H1 (cell line): ENCODE measurements around the gene ADPRM. TPM values are rescaled to one million over a fixed set of nuclear protein-coding genes. Genes with fewer than 3 reads are reported as not detected.

Experiments used
- CTCF ChIA-PET: fragments of 300-600 bp; sonication (Branson Sonifier 250); formaldehyde crosslinking; loops from one replicate; lab custom pipeline; 2021; ENCODE audit not compliant: partially characterized antibody; lab: Charles Lee
- POLR2A ChIA-PET: fragments of 300-600 bp; sonication (Branson Sonifier 250); formaldehyde crosslinking; loops from one replicate; lab custom pipeline; 2021; ENCODE audit warnings: inconsistent platforms; ENCODE audit not compliant: partially characterized antibody; lab: Charles Lee
- DNase-seq, 2 experiments: peaks; one replicate each; pipeline versions ENCODE4 v3.0.0 to v3.0.0-alpha.2; 2010 to 2022; ENCODE audit warnings: low spot score in 2 of 2, low read depth in 1 of 2, mixed read lengths in 1 of 2
- FAIRE-seq: peaks from 2 replicates; lab custom pipeline; 2011; peaks lifted over from hg19 to GRCh38; lab: Jason Lieb, UNC
- H2AFZ ChIP-seq: 2 replicates; pipeline ENCODE4 v1.8.1; 2012; ENCODE audit warnings: low read length, inconsistent platforms
- H2AK5ac ChIP-seq: 2 replicates; pipeline ENCODE4 v1.6.1; 2013; ENCODE audit warnings: low read depth, low read length
- H2BK120ac ChIP-seq: replicated peaks from 2 replicates; pipeline ENCODE3; 2013; ENCODE audit warnings: low read depth, low read length, inconsistent platforms
- H2BK12ac ChIP-seq: 2 replicates; pipeline ENCODE4 v1.6.1; 2013; ENCODE audit warnings: low read depth, low read length
- H2BK15ac ChIP-seq: 2 replicates; pipeline ENCODE4 v1.6.1; 2013; ENCODE audit warnings: low read length
- H2BK20ac ChIP-seq: 2 replicates; pipeline ENCODE4 v1.6.1; 2013; ENCODE audit warnings: low read length
- H2BK5ac ChIP-seq: 2 replicates; pipeline ENCODE4 v1.6.1; 2013; ENCODE audit warnings: low read depth, low read length
- H3K14ac ChIP-seq: 2 replicates; pipeline ENCODE4 v1.6.1; 2013; ENCODE audit warnings: inconsistent platforms; ENCODE audit not compliant: insufficient read length
- H3K18ac ChIP-seq: 2 replicates; pipeline ENCODE4 v1.6.1; 2013; ENCODE audit warnings: low read length; ENCODE audit errors: extremely low read depth
- H3K23ac ChIP-seq: 2 replicates; pipeline ENCODE4 v1.6.1; 2013; ENCODE audit warnings: inconsistent platforms; ENCODE audit not compliant: insufficient read length
- H3K23me2 ChIP-seq: 2 replicates; pipeline ENCODE4 v1.6.1; 2013; ENCODE audit warnings: low read depth, low read length
- H3K27ac ChIP-seq: 2 replicates; pipeline ENCODE4 v1.6.1; 2011; ENCODE audit warnings: low read depth, low read length, inconsistent platforms
- H3K27me3 ChIP-seq, 4 experiments: replicated peaks in 1 of 4; 1 replicate in 1 of 4; 2 replicates in 3 of 4; pipeline versions ENCODE4 v1.6.1 to v1.8.1; 2011 to 2013; ENCODE audit warnings: low read length in 3 of 4, mild to moderate bottlenecking in 3 of 4, inconsistent platforms in 2 of 4, mixed read lengths in 2 of 4, moderate library complexity in 1 of 4; ENCODE audit not compliant: control insufficient read depth in 3 of 4, insufficient read depth in 3 of 4; ENCODE audit errors: extremely low read depth in 1 of 4
- H3K36me3 ChIP-seq, 4 experiments: 2 replicates each; pipeline versions ENCODE4 v1.6.1 to v1.8.1; 2011 to 2013; ENCODE audit warnings: mild to moderate bottlenecking in 4 of 4, low read length in 3 of 4, moderate library complexity in 2 of 4, control low read depth in 1 of 4, inconsistent platforms in 1 of 4; ENCODE audit not compliant: insufficient read depth in 4 of 4, control insufficient read depth in 2 of 4
- H3K4ac ChIP-seq: replicated peaks from 2 replicates; pipeline ENCODE3; 2013; ENCODE audit warnings: low read length, low read depth, mixed read lengths, inconsistent platforms; ENCODE audit not compliant: insufficient read length
- H3K4me1 ChIP-seq, 4 experiments: replicated peaks in 1 of 4; 1 replicate in 1 of 4; 2 replicates in 3 of 4; pipeline versions ENCODE4 v1.6.1 to v1.8.1; 2011 to 2013; ENCODE audit warnings: low read length in 3 of 4, inconsistent platforms in 2 of 4, mixed read lengths in 1 of 4; ENCODE audit not compliant: insufficient read depth in 4 of 4, control insufficient read depth in 3 of 4
- H3K4me2 ChIP-seq, 2 experiments: 2 replicates each; pipeline versions ENCODE4 v1.6.1 to v1.8.1; 2011 to 2013; ENCODE audit warnings: low read depth in 2 of 2, low read length in 2 of 2, control low read depth in 1 of 2, inconsistent platforms in 1 of 2, mild to moderate bottlenecking in 1 of 2; ENCODE audit not compliant: insufficient read depth in 1 of 2
- H3K4me3 ChIP-seq, 4 experiments: fragments of 200-600, 300-600 bp in 1 of 4; sonication (generic), shearing (Covaris generic), sonication (Bioruptor Twin) in 1 of 4; 2 replicates each; pipeline versions ENCODE4 v1.5.1 to v1.8.1; 2011 to 2016; ENCODE audit warnings: low read length in 4 of 4, low read depth in 3 of 4, control low read depth in 2 of 4, inconsistent platforms in 2 of 4, mild to moderate bottlenecking in 2 of 4, mixed read lengths in 1 of 4, moderate library complexity in 1 of 4; ENCODE audit not compliant: insufficient read depth in 2 of 4; ENCODE audit errors: extremely low read depth in 1 of 4
- H3K56ac ChIP-seq: replicated peaks from 2 replicates; pipeline ENCODE3; 2013; ENCODE audit warnings: low read depth, mild to moderate bottlenecking, mixed read lengths, low read length, inconsistent platforms; ENCODE audit not compliant: insufficient read length
- H3K79me1 ChIP-seq: 2 replicates; pipeline ENCODE4 v1.6.1; 2013; ENCODE audit warnings: low read depth, low read length, control low read depth
- H3K79me2 ChIP-seq, 2 experiments: 2 replicates each; pipeline versions ENCODE4 v1.6.1 to v1.8.1; 2012 to 2013; ENCODE audit warnings: low read length in 2 of 2, mild to moderate bottlenecking in 2 of 2, inconsistent platforms in 1 of 2; ENCODE audit not compliant: insufficient read depth in 2 of 2, control insufficient read depth in 1 of 2
- H3K9ac ChIP-seq, 4 experiments: replicated peaks in 1 of 4; 1 replicate in 1 of 4; 2 replicates in 3 of 4; pipeline versions ENCODE4 v1.6.1 to v1.8.1; 2011 to 2013; ENCODE audit warnings: low read depth in 3 of 4, low read length in 3 of 4, control low read depth in 2 of 4, mild to moderate bottlenecking in 2 of 4, moderate library complexity in 2 of 4, inconsistent platforms in 1 of 4; ENCODE audit errors: extremely low read depth in 1 of 4
- H3K9me3 ChIP-seq, 2 experiments: 2 replicates each; pipeline versions ENCODE4 v1.6.1 to v1.8.1; 2012 to 2013; ENCODE audit warnings: mild to moderate bottlenecking in 2 of 2, moderate library complexity in 2 of 2, control low read depth in 1 of 2, inconsistent platforms in 1 of 2, low read depth in 1 of 2, low read length in 1 of 2, mixed read lengths in 1 of 2; ENCODE audit not compliant: insufficient read depth in 2 of 2
- H4K20me1 ChIP-seq, 2 experiments: replicated peaks in 1 of 2; 2 replicates each; pipeline versions ENCODE3 to v1.8.1; 2011 to 2013; ENCODE audit warnings: inconsistent platforms in 2 of 2, low read length in 2 of 2, mild to moderate bottlenecking in 1 of 2; ENCODE audit not compliant: insufficient read depth in 2 of 2, control insufficient read depth in 1 of 2
- H4K5ac ChIP-seq: 2 replicates; pipeline ENCODE4 v1.6.1; 2013; ENCODE audit warnings: low read length, low read depth, mixed read lengths, inconsistent platforms; ENCODE audit not compliant: insufficient read length
- H4K8ac ChIP-seq: 2 replicates; pipeline ENCODE4 v1.8.0; 2013; ENCODE audit warnings: mild to moderate bottlenecking, moderate library complexity, low read length, inconsistent platforms; ENCODE audit not compliant: insufficient read depth; ENCODE audit errors: extremely low read depth
- H4K91ac ChIP-seq: replicated peaks from 2 replicates; pipeline ENCODE3; 2013; ENCODE audit warnings: low read length, mixed read lengths, inconsistent platforms; ENCODE audit not compliant: insufficient read length
- BCL11A ChIP-seq, 2 experiments: IDR thresholded peaks; one replicate each; pipeline ENCODE4 v1.6.1; 2011; ENCODE audit warnings: low read depth in 2 of 2, low read length in 2 of 2, mild to moderate bottlenecking in 2 of 2
- CBX5 ChIP-seq: fragments of 300-800, 300-1000 bp; sonication (generic); IDR thresholded peaks from 2 replicates; pipeline ENCODE4 v1.7.1; 2016; ENCODE audit warnings: antibody characterized with exemption, low read length, low read depth
- CHD1 ChIP-seq: IDR thresholded peaks from 2 replicates; pipeline ENCODE4 v1.6.1; 2012; ENCODE audit warnings: low read depth, low read length, improper control_type of control experiment
- CHD2 ChIP-seq: IDR thresholded peaks from 2 replicates; pipeline ENCODE4 v1.6.1; 2012; ENCODE audit warnings: low read length, improper control_type of control experiment
- CTBP2 ChIP-seq: IDR thresholded peaks from 2 replicates; pipeline ENCODE4 v1.7.0; 2011; ENCODE audit warnings: borderline replicate concordance, mild to moderate bottlenecking, moderate library complexity, mixed read lengths, low read length; ENCODE audit not compliant: insufficient read depth, insufficient read length
- EP300 ChIP-seq, 2 experiments: IDR thresholded peaks; 1 replicate in 1 of 2; 2 replicates in 1 of 2; pipeline ENCODE4 v1.6.1; 2011 to 2012; ENCODE audit warnings: low read depth in 2 of 2, low read length in 2 of 2, mild to moderate bottlenecking in 2 of 2, borderline replicate concordance in 1 of 2, inconsistent platforms in 1 of 2, moderate library complexity in 1 of 2
- KDM5A ChIP-seq: fragments of 200-600 bp; IDR thresholded peaks from 2 replicates; pipeline ENCODE4 v1.7.1; 2012; ENCODE audit warnings: mild to moderate bottlenecking, low read length, inconsistent platforms, mixed read lengths
- MAX ChIP-seq: IDR thresholded peaks from 2 replicates; pipeline ENCODE4 v1.6.1; 2012; ENCODE audit warnings: inconsistent platforms
- RBBP5 ChIP-seq: IDR thresholded peaks from 2 replicates; pipeline ENCODE4 v1.7.1; 2012; ENCODE audit warnings: low read depth, mild to moderate bottlenecking, inconsistent platforms, low read length, moderate library complexity, borderline replicate concordance
- RXRA ChIP-seq: IDR thresholded peaks from 2 replicates; pipeline ENCODE4 v1.6.1; 2011; ENCODE audit warnings: low read depth, mild to moderate bottlenecking, low read length, moderate library complexity; ENCODE audit not compliant: insufficient read depth
- SUZ12 ChIP-seq: fragments of 200-600 bp; sonication (generic); IDR thresholded peaks from 2 replicates; pipeline ENCODE4 v1.6.1; 2012; ENCODE audit warnings: mild to moderate bottlenecking, inconsistent platforms, low read length, moderate library complexity, mixed read lengths
- TAF7 ChIP-seq: optimal IDR thresholded peaks from 2 replicates; pipeline ENCODE3; 2011; ENCODE audit warnings: low read depth, mild to moderate bottlenecking, inconsistent platforms, low read length, moderate library complexity, borderline replicate concordance
- ZNF274 ChIP-seq: IDR thresholded peaks from 2 replicates; pipeline ENCODE4 v1.7.0; 2012; ENCODE audit warnings: low read length, borderline replicate concordance; ENCODE audit errors: extremely low read depth
- WGBS, 2 experiments: shearing (Covaris generic) in 1 of 2; methylation state at CpG; one replicate each; pipeline versions ENCODE4 v1.1.6 to v1.1.7; 2013 to 2015; ENCODE audit warnings: low lambda C conversion rate in 2 of 2, mixed read lengths in 2 of 2, inconsistent platforms in 1 of 2, low coverage in 1 of 2, missing lambda C conversion rate in 1 of 2; ENCODE audit not compliant: insufficient replicate concordance in 2 of 2, insufficient coverage in 1 of 2, insufficient read length in 1 of 2; ENCODE audit errors: extremely low coverage in 1 of 2, missing lambda C conversion rate in 1 of 2; 5-methylcytosine and 5-hydroxymethylcytosine counted together
- polyA plus RNA-seq, 7 experiments: library from polyadenylated mRNA; depleted of rRNA in 3 of 7; stranded (reverse) in 5 of 7; unstranded in 2 of 7; fragments of >200 nt in 5 of 7; fragments of 200-250 nt in 2 of 7; gene quantifications; 1 replicate in 5 of 7; 2 replicates in 1 of 7; 4 replicates in 1 of 7; pipeline versions ENCODE4 v1.2.1 to v1.2.3, GENCODE V29; 2011 to 2013; ENCODE audit warnings: missing spikeins in 2 of 7, mixed read lengths in 2 of 7
- total RNA-seq: library from RNA; stranded (reverse); fragmentation: NEBNext Ultra II Directional; extraction: Animal tissue kit (Norgen Biotek cat#: 25700); gene quantifications from 2 replicates; pipeline ENCODE4 v1.2.1, GENCODE V29; 2021

The ADPRM gene
- total and polyA plus RNA-seq, 2 of the 8 experiments (the other 6 are each of a cell fraction or from before 2014, with no cell fraction given), result 6.7 to 7.9 TPM

- peaks cover 0 to 10% (median 3%) of the 10 kb centered on the region in 4 experiments; a peak in 6 of 7 replicates for H3K4me1 ChIP-seq
- peaks cover 2% of the 10 kb centered on the region; the same call in 1 of the 2 replicates for H3K23me2 ChIP-seq
- no peaks in the 10 kb centered on the region for H3K36me3 ChIP-seq
- peak overlapping the region in 1 of 2 experiments; percentile 53; a peak in 1 of 4 replicates for H3K4me2 ChIP-seq
- WGBS, 2 experiments, result 90% methylated on average over 8 of the region's 10 CpGs; no CpG with 5 or more reads in 1 of the 2 experiments
- no peaks in the 10 kb centered on the region for H3K79me2 ChIP-seq
- no peak overlapping the region for H2BK120ac ChIP-seq
- peaks cover 0 to 2% of the 10 kb centered on the region in 2 experiments; a peak in 1 of 4 replicates for H3K9me3 ChIP-seq
- no peak overlapping the region for H3K56ac ChIP-seq
- H4K5ac ChIP-seq, result no peak overlapping the region
- FAIRE-seq (no peak), DNase-seq (no peak)
- no peaks in the 10 kb centered on the region for H4K20me1 ChIP-seq
- H3K27ac ChIP-seq, result no peak overlapping the region
- H2BK5ac ChIP-seq, result no peak overlapping the region
- H2BK12ac ChIP-seq, result no peak overlapping the region
- no peak overlapping the region for H3K23ac ChIP-seq
- H2AK5ac ChIP-seq, result no peak overlapping the region
- TF ChIP-seq RXRA (no peak), CHD2 (no peak), RBBP5 (no peak), CTBP2 (no peak), KDM5A (no peak), EP300 (IDR thresholded peaks at IDR 0.05; ENCODE audit: borderline replicate concordance in 1 of 2, low read depth in 2 of 2, low read length in 2 of 2) (no peak), CHD1 (no peak), MAX (no peak), SUZ12 (no peak), BCL11A (IDR thresholded peaks at IDR 0.05; ENCODE audit: low read depth in 2 of 2, low read length in 2 of 2) (no peak), CBX5 (no peak), ZNF274 (no peak), TAF7 (no peak)
- H3K79me1 ChIP-seq, result no peaks in the 10 kb centered on the region
- no peak overlapping the region for H3K14ac ChIP-seq
- H2BK20ac ChIP-seq, result no peak overlapping the region
- no peak overlapping the region for H3K4me3 ChIP-seq
- no peak overlapping the region for H3K4ac ChIP-seq
- H3K9ac ChIP-seq, result no peak overlapping the region
- H2BK15ac ChIP-seq, result no peak overlapping the region
- CTCF ChIA-PET, result no interaction called here
- no peaks in the 10 kb centered on the region for H3K27me3 ChIP-seq
- POLR2A ChIA-PET, result interaction anchor here (1.1 kb wide), 1 partner anchor 12 kb away, joined by 3 read pairs; no protein-coding TSS in a partner anchor
- H4K91ac ChIP-seq, result no peak overlapping the region
- H4K8ac ChIP-seq, result no peak overlapping the region
- no peak overlapping the region for H3K18ac ChIP-seq
- H2AFZ ChIP-seq, result no peak overlapping the region
Observed at GRCh38 chr17:10728331-10728892, 31.0 kb downstream of the ADPRM start.
